ENCODE results near the gene ABL2. TPM values are rescaled to one million over a fixed set of nuclear protein-coding genes. Genes with fewer than 3 reads are reported as not detected.
A peak's percentile ranks its signal among the peaks of the same experiment; 100 is the strongest.

ABL2 gene
- total RNA-seq, 4 donors from 2014 or later: 6.8 to 22.2 (median 12.2) TPM

- Histone ChIP-seq H3K4me3 (no peak overlapping the region), H3K9me3 (no peaks in the 10 kb centered on the region), H3K4me1 (peaks cover 11% of the 10 kb centered on the region), H3K27ac (no peak overlapping the region), H3K27me3 (no peaks in the 10 kb centered on the region), H3K36me3 (peaks cover 3% of the 10 kb centered on the region)
- TF ChIP-seq POLR2AphosphoS5 (IDR thresholded peaks at IDR 0.05) (no peak), EP300 (IDR thresholded peaks at IDR 0.05) (no peak), CTCF (IDR thresholded peaks at IDR 0.05) (no peak), POLR2A (IDR thresholded peaks at IDR 0.05) (no peak)
- no peak for DNase-seq (ENCODE audit: low spot score in 2 of 2)
- WGBS: 84% methylated on average over 3 of the region's 3 CpGs
Observed at GRCh38 chr1:179168536-179168935, 60.9 kb downstream of the ABL2 start.

- Histone ChIP-seq H3K9me3 (no peaks in the 10 kb centered on the region), H3K4me1 (peaks cover 11% of the 10 kb centered on the region), H3K27ac (no peak overlapping the region), H3K36me3 (peaks cover 3% of the 10 kb centered on the region), H3K4me3 (no peak overlapping the region), H3K27me3 (no peaks in the 10 kb centered on the region)
- no peak for DNase-seq (ENCODE audit: low spot score in 2 of 2)
- 88% methylated on average over 1 of the region's 1 CpG for WGBS
- no peak for TF ChIP-seq POLR2A (IDR thresholded peaks at IDR 0.05)
- no peak for TF ChIP-seq POLR2AphosphoS5 (IDR thresholded peaks at IDR 0.05)
- TF ChIP-seq CTCF (IDR thresholded peaks at IDR 0.05): no peak
- no peak for TF ChIP-seq EP300 (IDR thresholded peaks at IDR 0.05)
Observed at GRCh38 chr1:179167955-179168354, 61.5 kb downstream of the ABL2 start.

GRCh38 chr1:179167418-179167777 is 62.1 kb downstream of the ABL2 start:
- TF ChIP-seq POLR2AphosphoS5 (IDR thresholded peaks at IDR 0.05) (no peak), POLR2A (IDR thresholded peaks at IDR 0.05) (no peak), CTCF (IDR thresholded peaks at IDR 0.05) (no peak), EP300 (IDR thresholded peaks at IDR 0.05) (no peak)
- Histone ChIP-seq H3K36me3 (no peaks in the 10 kb centered on the region), H3K27ac (no peak overlapping the region), H3K4me3 (no peak overlapping the region), H3K9me3 (no peaks in the 10 kb centered on the region), H3K27me3 (no peaks in the 10 kb centered on the region), H3K4me1 (peaks cover 11% of the 10 kb centered on the region)
- DNase-seq (ENCODE audit: low spot score in 2 of 2): no peak
- 87% methylated on average over 1 of the region's 1 CpG for WGBS

GRCh38 chr1:179166663-179167417 is 62.6 kb downstream of the ABL2 start:
- no peaks in the 10 kb centered on the region for H3K36me3 ChIP-seq
- H3K4me3 ChIP-seq: no peak overlapping the region
- H3K4me1 ChIP-seq: peaks cover 11% of the 10 kb centered on the region
- H3K27ac ChIP-seq: peak overlapping the region; percentile 7
- TF ChIP-seq CTCF (IDR thresholded peaks at IDR 0.05): no peak
- TF ChIP-seq POLR2A (IDR thresholded peaks at IDR 0.05): no peak
- no peak for TF ChIP-seq EP300 (IDR thresholded peaks at IDR 0.05)
- no peak for TF ChIP-seq POLR2AphosphoS5 (IDR thresholded peaks at IDR 0.05)
- 58% methylated on average over 8 of the region's 8 CpGs for WGBS
- H3K9me3 ChIP-seq: no peaks in the 10 kb centered on the region
- no peak for DNase-seq (ENCODE audit: low spot score in 2 of 2)
- H3K27me3 ChIP-seq: no peaks in the 10 kb centered on the region

- TF ChIP-seq POLR2A (IDR thresholded peaks at IDR 0.05): no peak
- no peak for TF ChIP-seq POLR2AphosphoS5 (IDR thresholded peaks at IDR 0.05)
- no peak for TF ChIP-seq EP300 (IDR thresholded peaks at IDR 0.05)
- TF ChIP-seq CTCF (IDR thresholded peaks at IDR 0.05): no peak
- no peak for DNase-seq (ENCODE audit: low spot score in 2 of 2)
- H3K4me3 ChIP-seq: no peak overlapping the region
- WGBS: 100% methylated on average over 1 of the region's 1 CpG
- peaks cover 1% of the 10 kb centered on the region for H3K4me1 ChIP-seq
- H3K36me3 ChIP-seq: no peaks in the 10 kb centered on the region
- H3K27me3 ChIP-seq: no peaks in the 10 kb centered on the region
- no peaks in the 10 kb centered on the region for H3K9me3 ChIP-seq
- H3K27ac ChIP-seq: no peak overlapping the region
Observed at GRCh38 chr1:179164494-179164893, 65.0 kb downstream of the ABL2 start.
